Globus pallidus (tissue), 1 donor: ENCODE data around the gene ZNF804A.

ENCODE experiments used
- DNase-seq: peaks from one replicate; pipeline ENCODE4 v3.0.0-alpha.2; 2015; ENCODE audit warnings: low spot score

ZNF804A gene

DNA sequence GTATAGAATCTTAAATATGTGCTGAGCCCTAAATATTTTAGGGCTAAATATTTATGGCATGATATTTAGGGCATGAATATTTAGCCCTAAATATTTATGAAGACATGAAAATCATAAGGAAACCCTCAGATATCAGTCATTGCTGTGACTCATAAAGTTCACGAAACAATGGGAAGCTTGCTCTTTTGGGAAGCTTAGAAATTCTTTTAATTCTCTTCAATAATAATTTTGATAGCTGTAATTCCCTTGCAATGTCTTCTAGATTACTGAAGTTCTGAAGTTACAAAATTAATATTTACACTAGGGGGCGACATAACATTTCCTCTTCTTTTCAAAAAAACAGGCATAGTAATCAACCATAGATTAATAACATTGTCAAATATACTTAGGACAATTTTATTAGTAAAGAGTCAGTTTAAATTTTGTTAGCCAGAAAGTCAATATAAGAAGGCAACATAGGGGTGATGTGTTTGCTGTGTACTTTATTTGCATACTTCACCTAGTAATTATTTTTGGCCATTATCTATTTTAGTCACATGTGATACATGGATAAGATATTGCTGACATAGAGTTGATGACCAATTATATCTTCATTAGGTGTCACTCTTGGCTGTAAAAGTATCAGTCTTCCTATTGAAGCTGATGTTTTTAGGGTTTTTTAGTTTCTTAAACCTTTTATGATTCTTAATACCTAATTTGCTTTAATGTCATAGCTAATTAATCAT lies 13.2 kb downstream of the ZNF804A start:
- DNase-seq = no peak

DNA sequence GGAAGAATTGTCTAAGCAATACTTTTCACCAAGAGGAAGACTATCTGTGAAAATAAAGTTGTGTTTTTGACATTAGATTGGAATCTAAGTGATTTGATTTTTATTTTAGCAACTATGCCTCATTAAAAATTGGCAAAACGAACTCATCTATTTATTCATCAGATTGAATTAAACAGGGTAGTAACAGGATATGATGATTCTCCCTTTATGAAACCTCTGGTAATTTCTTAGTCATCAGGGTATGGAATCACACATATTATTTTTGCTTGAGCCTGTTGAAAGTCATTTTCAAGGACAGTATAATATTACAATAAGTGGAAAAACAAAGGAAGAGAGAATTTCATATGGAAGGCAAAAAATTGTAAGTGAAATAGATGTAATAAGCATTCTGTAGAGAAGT lies 22.0 kb downstream of the ZNF804A start:
- no peak for DNase-seq

DNA sequence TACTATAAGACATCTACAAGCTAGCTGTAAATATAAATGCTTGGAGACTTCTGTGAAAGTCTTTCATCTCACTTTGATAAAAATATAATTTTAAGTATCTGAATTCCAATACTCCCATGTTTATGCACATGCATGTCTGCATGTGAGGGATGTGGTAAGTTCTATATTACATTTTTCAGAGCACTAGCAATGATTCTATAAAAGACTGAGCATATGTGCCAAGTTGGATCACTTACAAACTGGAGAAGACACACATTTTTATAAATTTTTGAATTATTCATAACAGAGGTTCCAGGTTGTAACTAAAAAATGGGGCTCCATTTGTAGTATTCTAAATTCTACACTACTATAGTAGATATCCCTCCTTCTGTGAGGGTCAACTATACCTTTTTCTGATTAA lies 26.0 kb downstream of the ZNF804A start:
- DNase-seq = no peak

DNA sequence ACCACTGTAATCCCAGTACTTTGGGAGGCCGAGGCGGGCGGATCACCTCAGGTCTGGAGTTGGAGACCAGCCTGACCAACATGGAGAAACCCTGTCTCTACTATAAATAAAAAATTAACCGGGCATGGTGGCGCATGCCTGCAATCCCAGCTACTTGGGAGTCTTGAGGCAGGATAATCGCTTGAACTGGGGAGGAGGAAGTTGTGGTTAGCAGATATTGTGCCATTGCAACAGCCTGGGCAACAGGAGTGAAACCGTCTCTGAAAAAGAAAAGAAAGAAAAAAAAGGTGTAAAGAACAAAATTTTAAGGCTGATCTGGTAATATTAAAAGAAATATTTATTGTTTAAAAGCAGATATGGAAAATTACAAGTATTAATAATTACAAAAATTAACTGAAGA lies 29.7 kb downstream of the ZNF804A start:
- DNase-seq = no peak

DNA sequence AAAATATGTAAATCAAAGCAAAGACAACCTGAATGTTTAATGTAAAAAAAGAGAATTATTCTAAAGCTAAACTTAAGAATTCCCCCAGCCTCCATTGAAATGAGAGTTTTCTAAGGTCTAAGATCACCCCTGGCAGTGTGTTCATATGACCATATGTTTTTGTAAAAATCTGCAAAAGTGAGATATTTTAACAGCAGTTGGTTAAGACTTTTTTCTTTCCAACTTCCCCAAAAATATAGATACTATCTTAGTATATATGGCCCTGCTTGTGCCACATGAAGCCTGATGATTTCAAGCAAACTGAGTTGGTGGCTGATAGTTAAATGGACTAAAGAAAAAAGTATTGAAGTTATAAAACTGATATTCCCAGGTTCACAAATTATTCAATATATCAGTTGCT lies 35.4 kb downstream of the ZNF804A start:
- DNase-seq = no peak

DNA sequence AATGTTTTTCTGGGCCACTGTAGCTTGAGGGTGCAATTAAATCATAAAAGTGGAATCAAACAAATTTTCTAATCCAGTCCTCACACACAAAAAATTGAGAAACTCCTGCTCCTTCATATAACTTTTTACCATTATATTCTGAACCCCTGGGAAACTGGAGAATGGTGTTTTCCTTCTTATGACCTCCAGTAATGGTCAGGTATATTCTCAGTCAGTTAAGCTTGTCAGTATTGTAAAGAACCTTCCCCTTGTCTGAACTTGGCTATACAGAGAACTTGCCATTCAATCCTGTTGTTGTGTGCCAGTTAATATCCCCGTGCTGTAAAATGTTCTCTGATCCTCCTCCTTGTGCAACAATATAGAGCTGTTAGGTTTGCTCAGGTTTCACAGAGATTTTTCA lies 39.5 kb downstream of the ZNF804A start:
- DNase-seq = no peak

DNA sequence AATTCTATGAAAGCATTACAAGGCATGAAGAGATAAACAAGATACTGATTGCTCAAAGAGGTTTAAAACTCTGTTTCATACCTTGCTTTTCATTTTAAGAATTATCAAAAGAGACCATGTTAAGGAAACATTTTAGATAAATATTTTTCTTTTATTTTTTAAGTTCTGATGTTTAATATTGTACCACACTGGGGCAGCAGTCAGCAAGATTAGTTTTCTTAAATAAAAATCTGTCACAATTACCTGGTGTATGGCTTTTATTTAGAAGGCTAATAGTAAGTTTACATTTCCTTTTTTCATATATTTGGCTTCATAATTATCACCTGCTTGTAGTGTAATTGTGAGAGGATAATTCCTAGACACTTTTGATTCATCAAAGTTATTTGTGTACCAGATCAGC lies 46.4 kb downstream of the ZNF804A start:
- DNase-seq = no peak

DNA sequence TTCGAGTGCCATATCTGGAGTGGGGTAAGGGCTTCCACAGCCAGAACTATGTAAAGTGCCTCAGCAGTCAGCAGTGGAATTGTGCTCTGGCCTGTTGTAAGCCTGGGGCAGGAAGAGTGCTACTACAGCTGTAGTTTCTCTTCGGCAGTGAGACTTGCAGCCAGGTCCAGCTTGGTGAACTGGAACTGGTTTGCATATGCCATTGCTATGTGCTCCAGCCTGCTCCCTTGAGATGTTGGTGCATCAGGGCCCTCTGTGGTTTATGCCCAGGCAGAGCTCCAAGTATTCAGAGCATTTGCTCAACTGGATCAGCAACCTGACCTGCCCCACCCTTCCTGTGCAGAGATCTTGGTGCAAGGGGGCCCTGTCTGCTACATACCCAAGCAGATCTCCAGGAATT lies 47.8 kb downstream of the ZNF804A start:
- DNase-seq = no peak

DNA sequence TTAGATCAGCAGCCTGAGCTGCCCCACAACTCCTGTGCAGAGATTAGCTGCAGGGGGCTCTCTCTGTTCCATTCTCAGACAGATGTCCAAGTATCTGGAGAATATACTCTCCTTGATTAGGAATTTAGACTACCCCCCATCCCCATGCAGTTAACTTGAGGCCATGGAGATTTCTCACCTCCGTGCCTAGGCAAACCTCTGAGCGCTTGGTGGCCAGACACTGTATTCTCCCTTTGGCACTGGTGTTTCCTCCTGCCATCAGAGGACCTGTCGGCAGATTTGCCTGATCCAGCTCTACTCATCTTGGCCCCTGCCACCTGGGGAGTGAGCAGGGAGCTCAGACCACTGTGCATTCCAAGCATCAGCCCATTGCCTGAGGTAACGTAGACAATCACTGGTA lies 48.3 kb downstream of the ZNF804A start:
- no peak for DNase-seq

DNA sequence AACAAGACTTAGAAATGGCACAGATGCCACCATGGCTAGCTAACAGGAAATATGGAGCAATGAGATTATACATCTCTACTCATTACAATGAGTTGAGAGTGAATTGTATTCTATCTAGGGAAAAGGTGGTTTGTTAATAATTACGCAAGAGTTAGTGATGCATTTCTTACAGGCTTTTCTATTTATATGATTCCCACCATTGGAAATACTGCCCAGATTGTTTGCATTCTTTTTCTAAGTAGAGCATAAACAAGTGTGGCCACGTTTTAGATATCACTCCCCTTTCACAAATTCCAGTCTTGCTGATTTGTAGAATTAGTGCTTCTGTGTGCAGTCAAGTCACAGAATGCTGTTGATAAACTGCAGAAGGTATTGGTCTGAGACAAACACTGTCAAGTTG lies 56.6 kb downstream of the ZNF804A start:
- no peak for DNase-seq

DNA sequence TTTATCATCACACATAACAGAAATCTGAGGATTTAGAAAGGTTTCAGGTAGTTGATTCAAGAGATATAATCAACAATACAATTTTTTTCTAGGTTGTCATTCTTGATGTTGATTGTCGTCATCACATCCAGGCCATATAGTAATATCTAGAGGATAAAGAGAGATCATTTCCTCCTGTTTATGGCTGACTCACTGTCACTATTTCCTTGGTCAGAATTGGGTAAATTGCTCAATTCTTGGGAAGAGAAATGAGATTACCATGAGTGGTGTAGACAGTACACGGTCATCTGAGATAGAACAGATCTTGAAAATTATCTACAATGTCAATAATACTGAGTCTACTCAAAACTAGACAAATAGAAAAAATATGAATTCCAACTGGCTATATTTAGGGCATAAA lies 78.8 kb downstream of the ZNF804A start:
- no peak for DNase-seq

DNA sequence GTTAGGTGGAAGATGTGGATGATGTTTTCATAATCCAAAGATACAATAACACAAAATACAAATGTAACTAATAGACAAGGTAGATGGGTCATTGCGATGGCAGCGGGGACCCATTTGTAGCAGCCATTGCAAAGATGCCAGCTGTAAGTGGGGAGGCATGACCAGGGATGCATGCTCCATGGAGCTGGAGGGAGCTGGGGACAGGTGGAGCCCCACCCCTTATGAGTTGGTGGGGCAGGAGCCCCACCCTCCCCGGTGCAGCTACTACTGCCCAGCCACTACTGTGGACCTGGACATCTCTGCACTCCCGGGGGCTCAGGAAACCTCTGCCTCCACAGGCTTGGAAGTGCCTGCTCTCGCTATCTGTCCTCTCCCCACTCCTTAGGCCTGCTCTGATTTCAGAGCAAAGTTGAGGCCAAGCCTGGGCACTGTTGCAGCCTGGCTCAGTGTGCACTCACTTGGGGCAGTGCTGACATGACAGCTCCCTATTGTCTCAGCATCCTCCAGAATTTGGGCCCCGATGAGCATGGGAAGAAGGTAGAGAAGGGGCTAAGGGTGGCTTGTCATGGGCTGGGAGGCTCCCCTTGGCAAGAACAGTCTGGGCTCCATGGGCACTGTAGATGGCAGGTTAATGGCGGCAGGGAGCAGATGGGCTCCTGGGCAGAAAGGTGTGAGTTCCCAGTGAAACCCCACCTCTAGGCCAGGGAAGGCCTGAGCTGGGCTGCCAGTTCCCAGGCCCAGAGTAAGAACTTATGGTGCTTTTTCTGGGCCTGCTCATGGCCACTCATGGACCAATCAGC lies 81.1 kb downstream of the ZNF804A start:
- no peak for DNase-seq

DNA sequence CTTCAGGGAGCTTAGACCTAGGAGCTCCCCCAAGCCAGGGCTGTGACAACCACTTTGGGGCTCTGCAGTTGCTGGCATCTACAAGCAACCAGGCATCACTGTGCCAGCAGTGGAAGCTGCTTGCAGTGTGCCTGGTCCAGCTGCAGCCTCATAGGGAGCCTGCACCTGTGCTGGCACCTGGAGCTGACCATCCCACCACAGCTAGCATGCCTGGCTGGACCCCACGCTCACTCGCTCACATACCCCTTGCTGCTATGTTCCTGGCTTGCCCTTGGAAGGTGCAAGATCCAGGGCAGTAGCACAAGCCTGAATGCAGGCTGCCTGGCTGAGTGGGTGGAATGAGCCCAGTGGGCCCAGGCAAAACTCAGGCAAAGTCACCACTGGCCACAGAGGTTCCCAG lies 82.5 kb downstream of the ZNF804A start:
- no peak for DNase-seq

DNA sequence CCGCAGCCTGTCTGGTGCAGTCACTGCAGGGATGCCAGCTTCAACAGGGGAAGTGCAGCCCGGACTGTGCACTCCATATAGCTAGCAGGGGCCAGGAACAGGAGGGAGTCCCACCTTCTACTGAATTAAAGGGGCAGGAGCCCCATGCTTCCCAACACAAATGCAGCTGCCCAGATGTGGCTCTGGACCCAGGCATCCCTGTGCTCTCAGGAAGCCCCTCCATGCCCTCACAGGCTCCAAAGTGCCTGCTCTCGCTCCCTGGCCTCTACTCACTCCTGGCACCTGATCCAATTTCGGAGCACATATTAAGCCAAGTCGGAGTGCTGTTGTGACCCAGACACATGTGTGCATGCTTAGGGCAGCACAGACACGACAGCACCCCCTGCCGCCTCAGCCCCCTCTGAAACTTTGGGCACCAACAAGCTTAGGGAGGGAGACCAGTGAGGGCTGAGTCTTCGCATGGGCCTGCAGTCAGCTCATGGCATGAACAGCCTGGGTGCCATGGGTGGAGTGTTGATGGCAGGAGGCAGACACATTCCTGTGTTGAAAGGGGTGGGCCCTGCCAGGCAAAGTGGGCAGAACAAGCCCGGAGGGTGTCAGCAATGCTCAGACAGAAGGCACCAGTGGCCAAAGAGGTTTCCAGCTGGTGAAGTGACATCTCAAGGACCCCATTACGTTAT lies 83.5 kb downstream of the ZNF804A start:
- DNase-seq = no peak

DNA sequence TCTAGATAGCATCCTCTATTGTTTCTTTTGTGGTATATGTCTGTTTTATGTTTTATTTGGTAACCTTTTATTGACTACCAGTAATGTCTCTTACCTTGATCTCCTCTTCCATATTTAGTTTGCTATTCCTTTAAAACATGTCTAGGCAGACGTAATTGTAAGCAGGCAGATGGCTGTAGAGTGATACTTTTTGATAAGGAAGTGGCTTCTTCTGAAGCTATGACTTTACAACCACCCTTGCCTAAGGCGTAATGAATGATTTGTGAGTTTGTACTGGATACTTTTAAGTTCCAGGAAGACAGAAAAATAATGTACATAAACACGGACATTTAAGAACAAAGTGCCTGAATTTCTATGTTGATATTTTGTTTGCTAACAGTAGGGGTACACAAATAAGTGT lies 85.6 kb downstream of the ZNF804A start:
- no peak for DNase-seq

DNA sequence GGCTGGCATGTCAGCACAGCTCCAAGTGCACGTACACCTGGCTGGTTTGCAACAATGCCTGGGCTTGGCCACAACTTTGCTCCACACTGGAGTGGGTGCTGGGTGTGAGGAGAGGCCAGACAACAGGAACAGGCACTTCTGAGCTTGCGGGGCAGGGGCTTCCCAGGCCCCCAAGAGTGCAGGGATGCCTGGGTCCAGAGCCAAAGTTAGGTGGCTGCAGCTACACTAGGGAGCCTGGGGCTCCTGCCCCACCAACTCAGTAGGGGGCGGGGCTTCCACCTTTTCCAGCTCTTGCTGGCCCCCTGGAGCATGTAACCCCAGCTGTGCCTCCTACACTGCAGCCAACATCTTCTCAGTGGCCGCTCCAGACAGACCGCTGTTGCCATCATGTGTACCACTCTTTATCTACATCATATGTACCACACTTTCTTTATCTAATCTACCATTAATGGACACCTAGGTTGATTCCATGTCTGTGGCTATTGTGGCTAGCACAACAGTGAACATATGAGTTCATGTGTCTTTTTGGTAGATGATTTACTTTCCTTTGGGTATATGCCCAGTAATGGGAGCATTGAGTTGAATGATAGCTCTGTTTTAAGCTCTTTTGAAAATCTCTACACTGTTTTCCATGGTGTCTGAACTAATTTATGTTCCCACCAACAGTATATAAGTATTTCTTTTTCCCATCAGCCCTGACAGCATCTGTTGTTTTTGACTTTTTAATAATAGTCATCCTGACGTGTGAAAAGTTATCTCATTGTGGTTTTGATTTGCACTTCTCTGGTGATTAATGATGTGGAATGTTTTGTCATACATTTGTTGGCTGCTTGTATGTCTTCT lies 87.9 kb downstream of the ZNF804A start:
- DNase-seq = no peak

DNA sequence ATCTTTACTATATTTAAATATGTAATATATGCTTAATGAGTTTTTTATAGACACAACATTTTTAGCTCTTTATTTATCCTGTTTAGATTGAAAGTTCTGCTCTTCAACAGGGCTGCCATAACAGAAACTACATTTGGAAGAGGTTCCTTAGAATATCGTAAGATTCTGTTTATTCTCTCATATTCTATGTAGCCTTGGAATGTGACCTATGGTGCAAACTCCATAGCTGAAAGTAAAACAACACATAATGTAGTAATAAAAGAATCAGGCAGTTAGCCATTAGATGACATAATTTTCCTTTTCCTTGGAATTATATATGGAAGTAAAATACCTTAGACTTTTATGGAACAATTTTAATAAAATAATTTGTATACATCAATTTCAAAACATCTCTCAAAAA lies 91.3 kb downstream of the ZNF804A start:
- DNase-seq = no peak

DNA sequence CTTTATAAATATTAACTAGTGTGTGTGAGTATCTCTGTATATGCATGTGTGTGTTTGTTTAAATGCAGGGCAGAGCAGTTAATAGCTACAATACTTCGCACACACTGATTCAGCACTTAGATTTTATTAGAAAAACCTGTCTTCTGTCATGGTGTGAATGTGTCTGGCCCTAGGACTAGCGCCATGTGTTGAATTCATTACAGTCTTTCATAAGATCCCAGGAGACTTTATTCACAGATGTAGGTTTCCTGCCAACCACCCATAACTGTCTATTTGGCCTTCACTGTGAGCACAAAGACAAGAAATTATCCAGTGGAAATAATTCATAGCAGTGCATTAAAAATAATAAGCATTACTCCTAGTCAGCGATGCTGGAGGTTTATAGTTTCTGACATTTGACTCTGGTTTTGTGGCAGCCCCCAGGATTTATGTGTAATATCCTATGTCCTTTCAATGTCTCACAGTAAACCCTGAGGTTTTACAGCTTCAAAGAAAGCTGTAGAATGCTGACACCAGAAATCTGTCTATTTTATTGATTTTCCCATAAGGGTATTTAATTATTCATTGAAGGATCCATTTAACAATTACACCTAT lies 93.9 kb downstream of the ZNF804A start:
- no peak for DNase-seq

DNA sequence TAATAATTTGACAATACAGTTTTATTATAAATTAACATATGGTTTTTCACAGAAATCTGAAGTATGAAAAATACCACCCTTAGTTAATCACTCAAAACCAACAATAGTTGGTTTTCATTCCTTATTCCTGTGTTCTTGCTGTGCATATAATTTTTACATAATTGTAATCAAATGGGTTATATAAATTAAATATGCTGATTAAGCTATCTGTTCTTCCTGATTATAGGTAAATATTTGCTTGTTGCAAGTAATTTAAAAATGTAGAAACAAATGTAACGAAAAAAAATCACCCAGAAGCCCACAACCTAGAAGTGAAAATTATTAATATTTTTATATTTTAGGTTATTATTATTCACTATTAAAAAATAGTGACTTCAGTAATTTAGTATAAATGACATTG lies 98.3 kb downstream of the ZNF804A start:
- DNase-seq = no peak

DNA sequence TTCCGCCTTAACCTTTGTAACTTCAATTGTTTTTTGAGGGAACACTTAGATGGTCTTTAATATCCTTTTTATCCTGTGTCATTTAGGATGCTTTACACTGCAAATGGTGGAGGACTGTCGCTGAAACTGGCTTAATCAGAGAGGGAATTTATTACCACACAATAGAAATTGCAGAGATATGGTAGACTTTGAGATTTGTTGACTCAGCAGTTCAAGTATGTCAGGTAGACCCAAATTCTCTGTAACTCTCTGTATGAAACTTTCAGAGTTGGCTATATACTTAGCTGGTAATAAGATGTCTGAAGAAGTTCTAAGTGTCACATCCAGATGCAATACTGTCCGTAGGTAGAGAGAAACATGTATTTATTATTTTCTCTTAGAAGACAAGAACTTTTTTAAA lies 100.1 kb downstream of the ZNF804A start:
- DNase-seq = no peak

DNA sequence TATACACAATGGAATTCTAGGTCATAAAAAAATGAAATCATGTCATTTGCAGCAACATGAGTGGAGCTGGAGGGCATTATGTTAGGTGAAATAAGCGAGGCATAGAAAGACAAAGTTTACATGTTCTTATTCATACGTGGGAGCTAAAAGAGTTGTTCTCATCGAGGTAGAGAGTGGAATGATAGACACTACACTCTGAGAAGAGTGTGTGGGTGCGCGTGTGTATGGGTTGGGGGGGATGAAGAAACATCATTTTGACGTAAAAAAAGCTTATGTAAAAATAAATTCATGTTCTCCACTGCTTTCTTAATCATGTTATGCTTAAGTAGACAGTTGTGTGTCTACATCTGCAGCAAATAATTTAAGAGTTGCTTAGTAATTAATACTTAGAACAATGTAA lies 123.6 kb downstream of the ZNF804A start:
- no peak for DNase-seq

DNA sequence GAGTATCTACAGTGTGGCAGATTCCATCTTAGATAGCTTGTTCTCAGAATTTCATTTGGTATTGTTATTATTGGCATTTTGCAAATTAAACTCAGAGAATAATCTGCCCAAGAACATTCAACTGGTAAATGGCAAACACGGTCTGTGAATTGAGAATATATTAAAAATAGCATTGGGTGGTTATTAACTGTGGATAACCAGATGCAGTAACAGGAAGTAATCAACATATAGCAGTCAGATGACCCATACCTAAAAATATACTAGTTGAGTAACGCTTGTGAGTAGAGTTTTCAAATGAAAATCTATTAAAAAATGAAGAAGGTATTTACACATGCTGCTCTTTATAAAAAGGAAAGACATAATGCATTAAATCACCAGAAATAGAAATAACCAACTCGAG lies 129.5 kb downstream of the ZNF804A start:
- no peak for DNase-seq
